Colonic mucosa (tissue), 4 donors: ENCODE results near the gene IFNB1. TPM values are rescaled to one million over a fixed set of nuclear protein-coding genes. Genes with fewer than 3 reads are reported as not detected.

Experiments
- DNase-seq: peaks from one replicate; pipeline ENCODE4 v3.0.0-alpha.2; 2020
- H3K27ac ChIP-seq: fragments of 200-600 bp; one replicate; pipeline ENCODE4 v1.8.0; 2021
- H3K27me3 ChIP-seq: fragments of 200-600 bp; one replicate; pipeline ENCODE4 v1.8.0; 2021
- H3K36me3 ChIP-seq: fragments of 200-600 bp; one replicate; pipeline ENCODE4 v1.8.0; 2021
- H3K4me1 ChIP-seq: fragments of 200-600 bp; one replicate; pipeline ENCODE4 v1.8.0; 2021; ENCODE audit warnings: mild to moderate bottlenecking
- H3K4me3 ChIP-seq: fragments of 200-600 bp; one replicate; pipeline ENCODE4 v1.8.0; 2021
- H3K9ac ChIP-seq, 2 donors: one replicate each; pipeline ENCODE4 v1.7.0; 2013; ENCODE audit warnings: control low read depth in 2 of 2, low read depth in 2 of 2, low read length in 2 of 2
- H3K9me3 ChIP-seq: fragments of 200-600 bp; one replicate; pipeline ENCODE4 v1.8.0; 2021
- CTCF ChIP-seq: fragments of 200-600 bp; IDR thresholded peaks from one replicate; pipeline ENCODE4 v1.8.0; 2022; ENCODE audit warnings: antibody characterized with exemption, mild to moderate bottlenecking
- intact Hi-C: fragments of 100-400 bp; cut with DNase I; formaldehyde crosslinking; loops from one replicate; pipeline ENCODE4 v1.14.1; 2022
- total RNA-seq, 2 donors: library from RNA; stranded (reverse); fragmentation: NEBNext Ultra II Directional in 1 of 2; extraction: Animal tissue kit (Norgen Biotek cat#: 25700) in 1 of 2; gene quantifications; one replicate each; pipeline ENCODE4 v1.2.1, GENCODE V29; 2021
- donor health status: healthy.
- donor health status: DM: no; HTN: no; CAD: no.
- donor health status: DM: no; HTN: no; CAD: no.

The IFNB1 gene
- total RNA-seq, 2 donors from 2014 or later: not detected

GRCh38 chr9:21082671-21083070 is 4.9 kb upstream of the IFNB1 start:
- H3K9me3 ChIP-seq: no peaks in the 10 kb centered on the region
- H3K4me1 ChIP-seq: no peaks in the 10 kb centered on the region
- no peak for TF ChIP-seq CTCF
- intact Hi-C loops: no loop called here
- no peak overlapping the region for H3K4me3 ChIP-seq
- DNase-seq: no peak
- H3K36me3 ChIP-seq: no peaks in the 10 kb centered on the region
- H3K27me3 ChIP-seq: no peaks in the 10 kb centered on the region
- no peak overlapping the region for H3K9ac ChIP-seq
- H3K27ac ChIP-seq: no peak overlapping the region

- Histone ChIP-seq H3K4me3 (no peak overlapping the region), H3K4me1 (no peaks in the 10 kb centered on the region), H3K27ac (no peak overlapping the region), H3K9ac (no peak overlapping the region), H3K36me3 (no peaks in the 10 kb centered on the region), H3K27me3 (no peaks in the 10 kb centered on the region), H3K9me3 (no peaks in the 10 kb centered on the region)
- DNase-seq: no peak
- intact Hi-C loops: no loop called here
- TF ChIP-seq CTCF: no peak
These were observed 4.3 kb upstream of the IFNB1 start for GRCh38 chr9:21081999-21082398.

GRCh38 chr9:21081451-21081850 is 3.7 kb upstream of the IFNB1 start:
- no peaks in the 10 kb centered on the region for H3K4me1 ChIP-seq
- H3K27me3 ChIP-seq: no peaks in the 10 kb centered on the region
- no peak for TF ChIP-seq CTCF
- no peak for DNase-seq
- H3K9ac ChIP-seq: no peak overlapping the region
- H3K4me3 ChIP-seq: no peak overlapping the region
- H3K27ac ChIP-seq: no peak overlapping the region
- H3K9me3 ChIP-seq: no peaks in the 10 kb centered on the region
- H3K36me3 ChIP-seq: no peaks in the 10 kb centered on the region
- intact Hi-C loops: no loop called here

- no peaks in the 10 kb centered on the region for H3K4me1 ChIP-seq
- no peak for DNase-seq
- no peaks in the 10 kb centered on the region for H3K9me3 ChIP-seq
- no peak overlapping the region for H3K4me3 ChIP-seq
- no peaks in the 10 kb centered on the region for H3K36me3 ChIP-seq
- no peak overlapping the region for H3K9ac ChIP-seq
- H3K27me3 ChIP-seq: no peaks in the 10 kb centered on the region
- intact Hi-C loops: no loop called here
- no peak overlapping the region for H3K27ac ChIP-seq
- no peak for TF ChIP-seq CTCF
These were observed 3.1 kb upstream of the IFNB1 start for GRCh38 chr9:21080793-21081192.

- no peaks in the 10 kb centered on the region for H3K9me3 ChIP-seq
- no peak overlapping the region for H3K27ac ChIP-seq
- H3K4me1 ChIP-seq: no peaks in the 10 kb centered on the region
- intact Hi-C loops: no loop called here
- no peak overlapping the region for H3K9ac ChIP-seq
- DNase-seq: no peak
- no peak overlapping the region for H3K4me3 ChIP-seq
- H3K27me3 ChIP-seq: no peaks in the 10 kb centered on the region
- no peak for TF ChIP-seq CTCF
- no peaks in the 10 kb centered on the region for H3K36me3 ChIP-seq
These were observed 960 bp upstream of the IFNB1 start for GRCh38 chr9:21078702-21079101.

- Histone ChIP-seq H3K4me3 (no peak overlapping the region), H3K36me3 (no peaks in the 10 kb centered on the region), H3K27ac (no peak overlapping the region), H3K27me3 (no peaks in the 10 kb centered on the region), H3K9me3 (no peaks in the 10 kb centered on the region), H3K4me1 (no peaks in the 10 kb centered on the region), H3K9ac (no peak overlapping the region)
- intact Hi-C loops: no loop called here
- no peak for DNase-seq
- TF ChIP-seq CTCF: no peak
These were observed 2.3 kb downstream of the IFNB1 start for GRCh38 chr9:21075484-21075883.
